ENCODE measurements around the gene LGALS8.
A peak's percentile ranks its signal among the peaks of the same experiment; 100 is the strongest.

GRCh38 chr1:236489710-236490377 is 33.9 kb upstream of the LGALS8 start:
- TF ChIP-seq CTCF (IDR thresholded peaks at IDR 0.05; ENCODE audit: insufficient read depth, low read length) (peak; percentile 9), GABPA (IDR thresholded peaks at IDR 0.05; ENCODE audit: low read depth) (no peak), REST (IDR thresholded peaks at IDR 0.05; ENCODE audit: insufficient replicate concordance, low read depth) (no peak), POLR2AphosphoS5 (IDR thresholded peaks at IDR 0.05; ENCODE audit: low read depth) (no peak), SPI1 (IDR thresholded peaks at IDR 0.05; ENCODE audit: borderline replicate concordance, low read depth) (no peak)

All from HL-60 (cell line).